NCI-H510A treated with DMSO at 0.1 percent for 48 hours (cell line): ENCODE data around the gene HEXA.

Experiments used
- DNase-seq: peaks from one replicate; lab custom pipeline; 2025; lab: John Stamatoyannopoulos, UW

Gene HEXA

GRCh38 chr15:72319360-72319984, 56.3 kb downstream of the HEXA start:
- peak; percentile 37 for DNase-seq

DNA sequence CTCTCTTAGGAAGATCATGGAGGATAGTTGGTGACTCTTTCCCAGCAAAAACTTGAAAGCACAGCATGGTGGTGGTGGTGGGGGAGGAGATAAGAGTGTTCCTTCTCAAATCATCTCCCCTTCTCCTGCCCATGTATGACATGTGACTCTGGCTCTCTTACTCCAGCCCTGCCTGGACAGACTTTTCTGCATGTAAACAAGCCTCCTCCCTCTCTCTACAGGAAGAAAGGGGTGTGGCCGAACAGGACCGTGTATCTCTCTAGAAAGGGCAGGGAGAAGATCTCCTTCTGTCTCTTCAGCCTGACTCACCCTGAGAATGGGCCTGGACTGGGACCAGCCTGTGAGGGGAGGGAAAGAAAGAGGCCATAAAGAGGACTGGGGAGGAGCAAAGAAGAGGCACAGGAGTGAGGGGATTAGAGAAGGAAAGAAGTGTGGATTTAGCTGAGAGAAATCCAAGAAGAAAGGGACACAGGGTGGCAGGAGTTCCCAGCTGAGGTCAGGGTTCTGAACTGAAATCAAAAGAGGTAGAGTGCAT, 57.3 kb downstream of the HEXA start:
- peak; percentile 35 for DNase-seq

DNA sequence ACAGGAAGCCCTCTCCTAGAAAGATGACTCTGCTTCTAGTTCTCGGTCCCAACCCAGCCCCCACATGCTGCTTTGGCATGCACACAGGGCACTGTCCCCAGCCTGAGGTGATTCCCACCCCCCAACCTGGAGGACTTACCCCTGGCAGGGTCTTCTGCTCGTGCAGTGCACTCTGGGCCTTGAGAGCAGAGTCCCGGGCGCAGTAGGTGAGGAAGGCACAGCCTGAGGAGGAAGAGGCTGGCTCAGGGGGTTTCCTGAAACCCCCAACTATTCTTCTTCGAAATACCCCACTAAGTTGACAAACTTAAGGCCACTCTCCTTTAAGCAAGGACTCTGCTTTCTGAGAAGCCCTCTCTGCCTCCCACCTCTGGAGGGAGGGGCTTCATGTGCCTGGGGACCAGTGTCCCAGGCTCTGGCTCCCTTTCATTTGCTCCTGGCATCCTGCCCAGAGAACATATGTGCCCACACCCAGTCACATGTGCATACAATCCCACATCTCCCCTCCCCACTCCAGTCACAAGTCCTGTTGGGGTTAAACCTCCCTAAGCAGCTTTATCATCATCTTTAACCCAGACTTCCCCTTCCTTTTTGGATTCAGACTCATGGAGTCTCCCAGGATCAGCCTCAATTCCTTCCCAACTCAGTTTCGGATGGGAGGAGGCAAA, 60.0 kb downstream of the HEXA start:
- DNase-seq: no peak

- DNase-seq: no peak
These were observed 61.9 kb downstream of the HEXA start for GRCh38 chr15:72313881-72314280.

GRCh38 chr15:72313448-72313840, 62.4 kb downstream of the HEXA start:
- no peak for DNase-seq

DNA sequence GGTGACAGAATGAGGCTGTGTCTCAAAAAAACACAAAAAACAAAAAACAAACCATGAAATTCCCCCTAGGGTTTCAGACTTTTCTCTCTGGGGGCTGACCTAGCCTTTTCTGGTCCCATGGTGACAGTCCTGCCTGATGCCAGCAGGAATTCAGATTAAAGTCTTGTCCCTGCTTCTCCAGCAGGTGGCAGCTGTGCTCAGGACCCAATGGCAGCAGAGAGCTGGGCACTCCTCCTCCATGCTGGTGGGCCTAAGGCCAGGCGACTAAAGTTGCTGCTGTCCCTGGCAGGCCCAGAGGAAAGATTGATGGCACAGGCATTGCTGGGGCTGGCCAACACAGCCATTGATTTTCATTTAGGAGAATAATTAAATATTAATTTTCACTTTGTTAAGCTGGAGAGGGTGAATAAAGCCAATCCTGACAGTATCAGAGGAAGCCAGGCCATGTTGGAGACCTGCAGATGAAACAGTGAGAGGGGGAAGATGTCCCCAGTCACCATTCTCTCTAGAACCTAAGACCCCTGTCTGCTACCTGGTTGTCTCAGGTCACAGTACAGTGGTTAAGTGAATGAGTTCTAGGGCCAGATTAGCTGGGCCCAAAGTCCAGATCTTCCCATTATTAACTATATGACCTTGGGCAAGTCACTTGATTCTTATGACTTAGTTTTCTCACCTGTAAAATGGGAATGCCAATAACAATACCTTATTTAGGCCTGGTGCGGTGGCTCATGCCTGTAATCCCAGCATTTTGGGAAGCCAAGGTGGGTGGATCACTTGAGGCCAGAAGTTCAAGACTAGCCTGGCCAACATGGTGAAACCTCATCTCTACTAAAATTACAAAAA, 63.0 kb downstream of the HEXA start:
- DNase-seq: peak; percentile 30

GRCh38 chr15:72307026-72307425, 68.8 kb downstream of the HEXA start:
- no peak for DNase-seq

GRCh38 chr15:72306211-72306785, 69.5 kb downstream of the HEXA start:
- no peak for DNase-seq

DNA sequence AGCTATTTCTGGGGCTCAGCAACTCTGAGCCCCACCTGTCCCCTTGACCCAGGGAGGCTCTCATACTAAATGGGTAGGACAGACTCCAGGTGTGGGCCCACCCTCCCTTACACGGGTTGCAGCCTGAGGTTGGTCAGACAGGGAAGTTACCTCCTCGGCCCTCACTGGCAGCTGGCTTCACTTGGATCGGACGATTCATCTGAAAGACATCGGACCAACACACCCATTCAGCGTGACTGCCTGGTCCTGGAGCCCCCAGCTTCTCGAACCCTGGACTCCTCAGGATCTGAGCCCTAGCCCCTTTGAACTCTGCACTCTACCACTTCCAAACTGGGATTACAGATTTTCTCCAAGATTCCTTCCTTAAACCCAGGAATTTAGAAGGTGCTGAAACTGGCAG, 71.2 kb downstream of the HEXA start:
- no peak for DNase-seq

GRCh38 chr15:72302955-72303354, 72.9 kb downstream of the HEXA start:
- no peak for DNase-seq
